SK-N-SH treated with all-trans-retinoic acid at 6 μM for 48 hours (cell line): ENCODE measurements around the gene CFL1.

Experiments
- ARNTL ChIP-seq: fragments of 450-650 bp; formaldehyde crosslinking; IDR thresholded peaks from 2 replicates; pipeline ENCODE4 v1.5.0; 2020; ENCODE audit warnings: low read depth, mild to moderate bottlenecking, moderate library complexity, borderline replicate concordance
- CREB5 ChIP-seq: fragments of 250-450 bp; sonication (Bioruptor Pico); IDR thresholded peaks from 2 replicates; pipeline ENCODE4 v1.5.1; 2020; ENCODE audit warnings: low read depth, mild to moderate bottlenecking, moderate library complexity
- ESRRG ChIP-seq: fragments of 250-450 bp; sonication (Bioruptor Pico); IDR thresholded peaks from 2 replicates; pipeline ENCODE4 v1.6.1; 2021; ENCODE audit warnings: mild to moderate bottlenecking
- TOX ChIP-seq: fragments of 250-450 bp; sonication (Bioruptor Pico); IDR thresholded peaks from 2 replicates; pipeline ENCODE4 v1.8.0; 2021; ENCODE audit warnings: mild to moderate bottlenecking, moderate library complexity, borderline replicate concordance
- ZFP30 ChIP-seq: fragments of 450-650 bp; formaldehyde crosslinking; IDR thresholded peaks from 2 replicates; pipeline ENCODE4 v1.5.0; 2022; ENCODE audit warnings: mild to moderate bottlenecking, moderate library complexity

DNA sequence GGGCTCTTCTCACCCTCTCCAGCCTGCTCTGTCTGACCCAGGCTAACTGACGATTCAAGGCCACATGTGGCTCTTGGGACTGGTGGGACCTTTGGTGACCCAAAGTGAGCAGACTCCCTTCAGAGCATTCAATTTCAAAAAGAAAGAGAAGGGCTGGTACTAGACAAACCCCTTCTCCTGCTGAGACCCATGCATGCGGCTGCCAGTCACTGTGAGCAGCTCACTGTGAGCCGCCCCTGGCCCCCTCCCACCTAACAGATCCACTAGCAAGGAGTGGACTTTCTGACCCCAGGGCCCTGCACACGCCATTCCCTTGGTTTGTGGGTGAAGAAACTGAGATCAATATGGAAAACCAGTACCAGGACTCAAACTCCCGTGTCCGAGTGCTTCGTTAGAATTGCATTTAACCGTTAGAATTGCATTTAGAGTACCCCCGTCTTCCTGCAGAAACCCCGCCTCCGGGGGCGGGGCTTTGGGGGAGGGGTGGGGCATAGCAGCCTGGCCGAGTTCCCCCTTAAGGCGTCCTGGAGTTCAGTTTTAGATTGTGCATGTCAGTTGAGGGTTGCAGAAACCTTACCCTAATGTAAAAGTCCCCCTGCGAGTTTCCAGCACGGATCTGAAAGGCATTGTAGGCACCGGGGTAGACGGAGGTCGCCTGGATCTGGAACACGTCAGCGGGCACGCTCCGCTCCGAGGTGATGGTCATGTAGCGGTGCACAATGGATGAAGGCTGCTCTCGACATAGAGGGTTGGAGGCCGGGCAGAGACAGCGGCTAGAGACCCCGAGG, 9.5 kb upstream of the CFL1 start:
- no peak for TF ChIP-seq ESRRG (CRISPR knock-in tag)
- TF ChIP-seq ZFP30: no peak
- TF ChIP-seq CREB5 (CRISPR knock-in tag): no peak
- TF ChIP-seq TOX (CRISPR knock-in tag): no peak
- no peak for TF ChIP-seq ARNTL
